ENCODE data around the gene XIRP1. TPM values are rescaled to one million over a fixed set of nuclear protein-coding genes. Genes with fewer than 3 reads are reported as not detected.

Gene XIRP1
- total and polyA plus RNA-seq, 2 of the 13 experiments (the other 11 are each of a cell fraction or from before 2014, with no cell fraction given): not detected

GRCh38 chr3:39180546-39181346 is 11.6 kb downstream of the XIRP1 start:
- Histone ChIP-seq H4K20me1 (ENCODE audit: insufficient read depth, low read length) (no peaks in the 10 kb centered on the region), H3K9ac (ENCODE audit: insufficient read depth, low read depth, low read length) (peak overlapping the region; percentile 12; the same call in 1 of the 2 replicates), H2AFZ (ENCODE audit: low read length) (no peak overlapping the region), H3K4me2 (ENCODE audit: low read depth, low read length) (peak overlapping the region; percentile 86), H3K9me3 (ENCODE audit: low read length) (no peaks in the 10 kb centered on the region), H3K4me3 (replicated peaks in 1 of 3; ENCODE audit: insufficient read depth in 1 of 3, low read depth in 2 of 3, low read length in 3 of 3) (peak overlapping the region; percentile 31 to 67 (median 56)), H3K36me3 (replicated peaks in 1 of 2; ENCODE audit: control insufficient read depth in 1 of 2, insufficient read depth in 2 of 2, low read length in 2 of 2) (no peaks in the 10 kb centered on the region), H3K27me3 (ENCODE audit: control insufficient read depth in 1 of 2, insufficient read depth in 2 of 2, low read length in 2 of 2) (peaks cover 3 to 24% of the 10 kb centered on the region in 2 experiments; a peak in 3 of 5 replicates), H3K79me2 (ENCODE audit: insufficient read depth, low read length) (no peaks in the 10 kb centered on the region), H3K4me1 (ENCODE audit: insufficient read depth, low read length) (peaks cover 49% of the 10 kb centered on the region), H3K27ac (ENCODE audit: extremely low read length, insufficient read depth, low read length) (no peak overlapping the region)
- FAIRE-seq (no peak), ATAC-seq (peak; percentile 91), DNase-seq (ENCODE audit: low spot score) (peak; percentile 74)
- in situ Hi-C loops (cut with HindIII; ENCODE audit: extremely low pct_ligation_motif_present, low pct_unique_long_range_greater_than_20kb): loop anchor here (10.0 kb wide), 1 partner anchor 204 kb away; the partner anchor contains the start of gene SLC25A38
- ChIA-PET CTCF (ENCODE audit: low intra/inter-chr PET ratio, low total read pairs) (interaction anchor here (0.8 kb wide), 1 partner anchor 79 kb away, joined by 3 read pairs; no protein-coding TSS in a partner anchor), POLR2A (no interaction called here)
- intact Hi-C loops (cut with micrococcal nuclease; ENCODE audit: unreplicated experiment): no loop called here
- 3% methylated on average over 23 of the region's 64 CpGs for WGBS (ENCODE audit: low lambda C conversion rate)
- BruUV-seq (replicated peaks): no TSS peak
- TF ChIP-seq KDM5B (CRISPR knock-in tag; IDR thresholded peaks at IDR 0.05; ENCODE audit: borderline replicate concordance): peak; percentile 53; the same call in 1 of the 2 replicates
- TF ChIP-seq BHLHE40 (IDR thresholded peaks at IDR 0.05; ENCODE audit: low read length): peak; percentile 42; the same call in 1 of the 2 replicates
- TF ChIP-seq GATAD1 (CRISPR knock-in tag; IDR thresholded peaks at IDR 0.05): no peak
- no peak for TF ChIP-seq HMGXB4 (CRISPR knock-in tag; IDR thresholded peaks at IDR 0.05; ENCODE audit: borderline replicate concordance in 1 of 2, low read depth in 1 of 2)
- peak; percentile 86 for TF ChIP-seq MXD4 (CRISPR knock-in tag; IDR thresholded peaks at IDR 0.05)
- no peak for TF ChIP-seq NR2F2 (IDR thresholded peaks at IDR 0.05; ENCODE audit: borderline replicate concordance, low read depth)
- TF ChIP-seq CSRNP1 (CRISPR knock-in tag; IDR thresholded peaks at IDR 0.05): 0 out of 2 replicates have a peak, but pooled peaks have one; percentile 30
- TF ChIP-seq RXRA (CRISPR knock-in tag; IDR thresholded peaks at IDR 0.05): peak; percentile 21; the same call in 1 of the 2 replicates
- TF ChIP-seq ZNF781 (CRISPR knock-in tag; IDR thresholded peaks at IDR 0.05; ENCODE audit: borderline replicate concordance, not compliant biosample characterization): no peak
- peak; percentile 53 for TF ChIP-seq HNRNPLL (IDR thresholded peaks at IDR 0.05; ENCODE audit: low read depth, low read length, poor library complexity, severe bottlenecking)
- TF ChIP-seq PBX2 (CRISPR knock-in tag; IDR thresholded peaks at IDR 0.05): no peak
- TF ChIP-seq GMEB2 (CRISPR knock-in tag; IDR thresholded peaks at IDR 0.05; ENCODE audit: low read depth): no peak
- TF ChIP-seq MNT (IDR thresholded peaks at IDR 0.05): 0 out of 2 replicates have a peak, but pooled peaks have one; percentile 10
- no peak for TF ChIP-seq AKAP8 (CRISPR knock-in tag; IDR thresholded peaks at IDR 0.05)
- peak; percentile 29; the same call in 1 of the 2 replicates for TF ChIP-seq SP4 (CRISPR knock-in tag; IDR thresholded peaks at IDR 0.05)
